Stimulated activated CD4-positive, alpha-beta T cell treated with anti-CD3 and anti-CD28 coated beads, Interleukin-12 subunit alpha, Interleukin-12 subunit beta, amount 100 ng/mL, for 48 hours (primary cell): Measurements from ENCODE around the gene HCAR2.
"Not testable (repeated sequence)": the region's sequence is repeated elsewhere in the genome, so short reads cannot be mapped to it uniquely, and the experiment has no call there.

Experiments used
- DNase-seq, 3 donors: peaks; one replicate each; pipeline ENCODE4 v3.0.0-alpha.2; 2020; ENCODE audit warnings: low read depth in 2 of 3, low spot score in 1 of 3

Gene HCAR2

GRCh38 chr12:122721057-122721545, 17.9 kb upstream of the HCAR2 start:
- DNase-seq = no peak

- DNase-seq = not testable (repeated sequence)
Measured at GRCh38 chr12:122716658-122717057, 13.5 kb upstream of the HCAR2 start, which contains the start of gene HCAR3. TSS of gene HCAR3 (minus strand) at chr12:122716811. CDS start at chr12:122716737, 74 bp downstream.

GRCh38 chr12:122715211-122715610, 12.1 kb upstream of the HCAR2 start:
- DNase-seq = not testable (repeated sequence)

- not testable (repeated sequence) for DNase-seq
Measured at GRCh38 chr12:122713491-122714188, 10.5 kb upstream of the HCAR2 start.

GRCh38 chr12:122711266-122711665, 8.1 kb upstream of the HCAR2 start:
- DNase-seq = not testable (repeated sequence)

- DNase-seq = not testable (repeated sequence)
Measured at GRCh38 chr12:122710341-122710740, 7.2 kb upstream of the HCAR2 start.

GRCh38 chr12:122709287-122709686, 6.1 kb upstream of the HCAR2 start:
- DNase-seq = not testable (repeated sequence)

- not testable (repeated sequence) for DNase-seq
Measured at GRCh38 chr12:122703841-122704240, 684 bp upstream of the HCAR2 start.

- DNase-seq = not testable (repeated sequence)
Measured at GRCh38 chr12:122701481-122701880, 1.7 kb downstream of the HCAR2 start.

GRCh38 chr12:122700038-122700710, 3.0 kb downstream of the HCAR2 start:
- DNase-seq = not testable (repeated sequence)

GRCh38 chr12:122696922-122697321, 6.2 kb downstream of the HCAR2 start:
- DNase-seq = not testable (repeated sequence)

GRCh38 chr12:122691566-122691965, 11.6 kb downstream of the HCAR2 start:
- no peak for DNase-seq

GRCh38 chr12:122688291-122688690, 14.9 kb downstream of the HCAR2 start:
- DNase-seq = no peak

- no peak for DNase-seq
Measured at GRCh38 chr12:122687086-122687485, 16.1 kb downstream of the HCAR2 start.

- no peak for DNase-seq
Measured at GRCh38 chr12:122686538-122686937, 16.6 kb downstream of the HCAR2 start.

- DNase-seq = no peak
Measured at GRCh38 chr12:122684297-122684813, 18.8 kb downstream of the HCAR2 start.

- DNase-seq = no peak
Measured at GRCh38 chr12:122681814-122682213, 21.3 kb downstream of the HCAR2 start.

- DNase-seq = not testable (repeated sequence)
Measured at GRCh38 chr12:122680989-122681388, 22.2 kb downstream of the HCAR2 start.

GRCh38 chr12:122676781-122677180, 26.4 kb downstream of the HCAR2 start:
- not testable (repeated sequence) for DNase-seq

- DNase-seq = not testable (repeated sequence)
Measured at GRCh38 chr12:122676015-122676414, 27.1 kb downstream of the HCAR2 start.

- DNase-seq = no peak
Measured at GRCh38 chr12:122672515-122672914, 30.6 kb downstream of the HCAR2 start.
